IPS-NIHi7 (cell line): Measurements from ENCODE around the gene SHFL.

Experiments
- DNase-seq: peaks from one replicate; pipeline ENCODE4 v3.0.0; 2012; ENCODE audit warnings: mixed read lengths; ENCODE audit errors: extremely low spot score

SHFL gene

DNA sequence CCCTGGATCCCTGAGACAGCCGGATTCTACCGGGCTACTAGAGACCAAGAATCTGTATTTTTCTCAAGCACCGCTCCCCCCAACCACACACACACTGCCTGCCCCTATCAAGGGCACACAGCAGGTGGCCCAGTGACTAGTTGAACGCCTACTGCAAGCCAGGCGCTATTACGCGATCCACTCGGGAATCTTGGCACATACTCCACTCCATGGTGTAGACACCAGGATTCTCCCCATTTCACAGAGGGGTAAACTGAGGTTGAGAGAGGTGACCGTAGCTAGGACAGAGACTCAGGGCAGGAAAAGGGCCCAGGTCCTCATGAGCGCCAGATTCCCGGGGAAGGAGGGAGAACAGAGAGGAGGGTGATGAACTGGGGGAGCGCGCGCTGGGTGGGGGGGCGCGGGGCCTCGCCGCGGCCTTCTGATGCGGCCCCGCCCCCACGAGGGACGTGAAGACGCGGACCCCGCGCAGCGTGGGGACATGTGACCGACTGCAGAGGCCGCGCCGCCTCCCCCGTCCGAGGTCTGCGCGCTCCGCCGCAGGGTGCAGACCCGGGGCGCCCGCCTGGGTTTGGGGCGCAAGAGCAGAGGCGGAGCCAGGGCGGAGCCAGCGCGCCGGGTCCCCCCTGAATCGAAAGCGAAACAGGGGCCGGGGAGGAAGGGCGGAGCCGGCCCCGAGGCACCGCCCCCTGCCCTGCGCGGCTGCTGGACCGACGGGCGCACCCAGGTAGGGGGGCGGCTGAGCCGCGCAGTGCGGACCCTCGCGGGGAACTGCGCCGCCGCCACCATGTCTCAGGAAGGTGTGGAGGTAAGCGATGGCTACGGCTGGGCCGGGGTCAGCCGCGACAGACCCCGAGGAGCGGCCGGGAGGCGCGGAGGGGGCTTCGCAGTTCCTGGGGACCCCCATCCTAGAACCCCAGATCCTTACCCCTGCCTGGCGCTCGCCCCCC lies at the start of gene SHFL:
Gene SHFL, plus strand, starts transcription at position 677 of the 950 bp plus-strand sequence. Its CDS starts 111 bp downstream, at position 788.
- DNase-seq, result peak; percentile 87

DNA sequence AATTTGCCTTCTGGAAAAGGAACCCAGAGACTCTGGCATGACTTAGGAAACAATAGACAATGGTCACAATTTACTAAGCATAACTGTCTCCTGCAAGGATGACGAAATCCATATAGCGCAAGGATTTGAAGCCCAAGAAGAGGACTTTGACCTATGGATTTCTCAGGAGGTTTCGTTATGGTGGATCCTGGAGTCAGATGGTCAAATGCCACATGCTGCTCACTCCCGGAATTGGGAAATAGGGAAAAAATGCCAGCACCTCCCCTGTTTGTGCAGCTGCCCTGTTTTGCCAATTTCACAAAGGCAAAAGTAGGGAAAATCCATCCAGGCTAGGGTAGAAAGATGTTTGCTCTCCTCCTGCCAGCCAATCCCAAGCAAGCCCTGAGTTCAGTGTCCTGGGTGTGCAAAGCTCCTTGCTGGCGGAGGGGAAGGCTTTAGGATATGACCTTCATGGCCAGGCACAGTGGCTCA lies 49.5 kb upstream of the SHFL start:
- no peak for DNase-seq

DNA sequence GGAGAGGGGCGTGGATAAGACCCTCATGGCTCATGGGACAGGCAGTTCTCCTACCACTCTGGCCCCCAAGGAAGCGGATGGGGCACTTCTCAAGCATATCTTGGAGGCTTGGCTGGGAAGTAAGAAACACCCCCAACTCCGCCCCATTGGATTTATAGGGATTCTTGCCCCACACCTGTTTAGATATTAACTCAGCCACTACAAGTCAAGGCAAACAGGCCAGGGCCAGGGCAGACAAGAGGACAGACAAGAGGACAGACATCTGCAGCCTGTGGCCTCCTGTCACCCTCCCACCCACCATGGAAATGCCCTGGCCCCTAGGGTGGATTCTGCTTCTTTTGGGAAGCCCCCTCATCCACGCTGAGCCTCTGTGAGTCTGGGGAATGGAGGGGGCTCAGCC lies 48.8 kb upstream of the SHFL start:
- DNase-seq, result no peak

DNA sequence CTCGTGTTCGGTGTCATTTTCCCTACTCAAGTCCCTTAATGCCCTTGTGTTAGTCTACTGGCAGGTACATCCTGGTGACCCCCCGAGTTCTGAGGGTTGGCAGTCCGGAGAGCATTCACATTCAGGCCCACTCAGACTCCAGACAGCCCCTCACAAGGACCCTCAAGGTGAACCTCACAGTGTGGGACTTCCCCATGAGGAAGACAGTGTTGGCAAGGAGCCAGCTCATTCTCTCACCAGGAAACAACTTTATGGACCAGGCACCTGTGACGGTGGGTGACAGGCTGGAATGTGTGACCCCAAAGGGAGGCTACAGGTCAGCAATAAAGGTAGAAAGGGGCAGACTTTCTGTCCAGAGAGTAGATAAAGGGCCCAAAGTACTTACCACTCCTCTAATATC lies 48.3 kb upstream of the SHFL start:
- DNase-seq, result no peak

DNA sequence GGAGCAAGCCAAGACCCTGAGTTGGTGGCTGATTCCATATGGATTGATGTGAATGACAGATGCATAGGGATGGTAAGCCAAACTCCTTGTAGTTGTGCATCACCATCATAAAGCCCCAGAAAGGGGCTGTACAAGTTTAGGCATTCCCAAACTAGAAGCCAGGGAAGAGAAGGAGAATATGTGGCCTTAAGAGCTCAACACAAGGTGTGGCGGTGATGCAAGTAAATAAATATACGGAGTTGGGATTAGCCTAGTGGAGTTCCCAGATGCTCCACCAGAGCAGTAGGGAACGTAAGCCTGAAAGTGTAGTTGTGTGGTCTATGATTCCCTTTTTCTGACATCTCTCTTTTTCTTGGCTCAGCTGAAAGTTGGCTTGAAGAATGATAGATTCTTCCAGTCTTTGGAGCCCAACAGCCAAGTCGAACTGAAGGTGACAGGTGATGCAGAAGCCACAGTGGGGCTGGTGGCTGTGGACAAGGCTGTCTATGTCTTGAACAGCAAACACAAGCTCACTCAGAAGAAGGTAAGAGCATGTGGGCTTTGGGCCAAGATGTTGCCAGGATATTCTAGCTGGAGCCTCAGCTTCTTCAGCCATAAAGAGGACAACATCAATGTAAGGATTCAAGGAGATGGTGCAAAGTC lies 42.7 kb upstream of the SHFL start:
- no peak for DNase-seq

DNA sequence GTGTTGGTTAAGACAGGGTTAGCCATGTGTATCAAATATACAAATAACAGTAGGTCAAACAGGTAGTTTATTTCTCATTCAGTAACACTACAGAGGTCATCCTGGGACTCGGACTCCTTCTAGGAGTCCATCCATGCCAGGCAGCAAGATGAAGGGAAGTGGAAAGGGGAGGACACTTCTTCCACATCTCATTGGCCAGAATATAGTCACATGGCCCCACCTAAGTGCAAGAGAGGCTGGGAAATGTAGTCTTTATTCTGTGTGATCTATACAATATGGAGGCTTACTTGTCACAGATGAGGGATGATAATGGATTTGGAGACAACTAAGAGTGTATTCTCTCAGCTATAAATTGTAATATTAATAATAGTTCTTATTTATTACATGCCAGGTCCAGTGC lies 41.7 kb upstream of the SHFL start:
- peak; percentile 51 for DNase-seq

DNA sequence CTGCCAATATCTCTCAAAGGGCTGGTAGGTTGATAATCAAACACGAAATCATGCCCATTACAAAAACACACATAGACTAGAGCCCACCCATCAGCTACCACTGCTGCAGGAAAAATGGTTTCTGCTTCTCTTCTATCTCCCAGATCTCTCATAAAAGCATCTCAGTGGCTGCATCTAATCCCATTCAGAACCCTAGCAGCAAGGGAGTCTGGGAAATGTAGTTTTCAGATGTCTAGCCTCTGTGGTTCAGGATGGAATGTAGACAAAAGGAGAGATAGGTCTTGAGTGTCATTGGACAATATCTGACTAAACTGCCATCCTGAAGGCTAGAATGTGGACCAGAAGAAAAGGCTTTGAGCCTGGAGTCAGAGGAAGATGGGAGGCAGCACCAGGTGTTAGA lies 40.7 kb upstream of the SHFL start:
- no peak for DNase-seq

DNA sequence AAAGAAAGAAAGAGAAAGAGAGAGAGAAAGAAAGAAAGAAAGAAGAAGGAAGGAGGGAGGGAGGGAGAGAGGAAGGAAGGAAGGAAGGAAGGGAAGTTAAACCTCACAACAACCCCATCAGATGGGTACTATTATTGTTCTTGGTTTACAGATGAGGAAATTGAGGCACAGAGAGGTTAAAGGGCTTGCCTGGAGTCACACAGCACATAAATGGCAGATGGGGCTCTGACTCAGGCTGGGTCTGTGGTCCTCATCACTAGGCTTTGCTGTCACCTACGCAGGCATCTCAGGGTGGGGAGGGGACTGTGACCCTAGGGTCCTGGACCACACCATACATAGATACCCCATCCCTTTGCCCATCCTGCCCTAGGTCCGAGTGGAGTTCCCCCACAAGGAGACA lies 36.5 kb upstream of the SHFL start:
- no peak for DNase-seq

DNA sequence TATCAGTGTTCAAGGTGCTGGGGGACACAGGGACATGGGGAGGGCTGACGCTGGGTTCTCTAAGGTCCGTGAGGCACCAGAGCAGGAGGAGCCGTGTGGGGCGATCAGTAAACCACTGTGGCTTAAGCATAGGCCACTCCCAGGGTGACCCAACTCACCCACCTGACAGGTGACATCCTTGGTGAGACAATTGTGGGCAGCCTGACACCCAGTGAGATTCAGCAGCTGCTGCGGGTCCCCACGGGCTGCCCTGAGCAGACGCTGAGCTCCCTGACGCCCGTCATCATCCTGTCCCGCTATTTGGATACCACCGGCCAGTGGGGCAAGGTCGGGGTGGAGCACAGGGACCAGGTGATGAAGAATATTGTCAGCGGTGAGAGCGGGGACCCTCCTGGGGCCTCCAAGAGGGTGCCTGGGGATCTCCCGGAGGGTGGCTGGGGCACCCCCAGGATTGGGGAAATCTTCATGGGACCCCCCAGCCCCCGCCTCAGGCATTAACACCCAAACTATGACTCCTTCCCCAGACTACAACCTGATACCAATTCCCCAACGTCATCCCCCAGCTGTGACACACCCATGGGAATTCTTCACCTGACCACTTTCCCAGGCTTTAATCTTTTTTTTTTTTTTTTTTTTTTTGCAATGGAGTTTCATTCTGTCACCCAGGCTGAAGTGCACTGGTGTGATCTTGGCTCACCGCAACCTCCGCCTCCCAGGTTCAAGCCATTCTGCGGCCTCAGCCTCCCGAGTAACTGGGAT lies 33.3 kb upstream of the SHFL start:
- no peak for DNase-seq

DNA sequence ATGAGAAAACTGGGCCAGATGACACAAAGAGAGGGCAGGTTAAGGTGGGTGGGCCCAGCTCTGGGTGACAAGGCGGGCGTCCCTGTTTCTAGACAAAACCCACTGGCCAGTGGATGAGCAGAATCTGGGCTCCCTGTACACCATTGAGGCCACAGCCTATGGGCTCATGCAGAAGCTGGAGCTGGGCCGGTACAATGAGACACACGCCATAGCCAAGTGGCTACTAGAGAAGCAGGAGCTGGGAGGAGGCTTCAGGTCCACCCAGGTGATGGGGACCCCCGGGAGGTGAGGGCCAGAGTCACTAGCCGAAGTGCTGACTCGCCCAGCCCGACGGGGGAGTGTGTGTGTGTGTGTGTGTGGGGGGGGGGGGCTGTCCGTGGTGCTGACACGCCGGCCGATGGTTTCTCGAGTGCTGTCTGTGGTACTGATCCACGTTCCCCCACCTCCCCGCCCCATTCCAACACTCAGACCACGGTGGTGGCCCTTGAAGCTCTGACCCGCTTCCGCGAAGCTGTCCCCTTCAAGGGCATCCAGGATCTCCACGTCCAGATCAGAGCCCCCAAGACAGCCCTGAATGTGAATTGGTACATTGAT lies 24.3 kb upstream of the SHFL start:
- peak; percentile 89 for DNase-seq

DNA sequence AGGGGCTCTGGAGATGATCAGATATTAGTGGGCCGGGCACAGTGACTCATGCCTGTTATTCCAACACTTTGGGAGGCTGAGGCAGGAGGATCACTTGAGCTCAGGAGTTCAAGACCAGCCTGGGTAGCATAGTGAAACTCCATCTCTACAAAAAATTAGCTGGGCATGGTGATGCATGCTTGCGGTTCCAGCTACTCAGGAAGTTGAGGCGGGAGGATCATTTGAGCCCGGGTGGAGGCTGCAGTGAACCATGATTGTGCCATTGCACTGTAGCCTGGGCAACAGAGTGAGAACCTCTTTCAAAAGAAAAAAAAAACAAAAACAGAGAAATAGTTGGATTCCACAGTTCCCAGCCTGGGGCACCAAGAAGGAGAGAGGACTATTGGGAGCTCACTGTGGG lies 17.9 kb upstream of the SHFL start:
- DNase-seq, result no peak

DNA sequence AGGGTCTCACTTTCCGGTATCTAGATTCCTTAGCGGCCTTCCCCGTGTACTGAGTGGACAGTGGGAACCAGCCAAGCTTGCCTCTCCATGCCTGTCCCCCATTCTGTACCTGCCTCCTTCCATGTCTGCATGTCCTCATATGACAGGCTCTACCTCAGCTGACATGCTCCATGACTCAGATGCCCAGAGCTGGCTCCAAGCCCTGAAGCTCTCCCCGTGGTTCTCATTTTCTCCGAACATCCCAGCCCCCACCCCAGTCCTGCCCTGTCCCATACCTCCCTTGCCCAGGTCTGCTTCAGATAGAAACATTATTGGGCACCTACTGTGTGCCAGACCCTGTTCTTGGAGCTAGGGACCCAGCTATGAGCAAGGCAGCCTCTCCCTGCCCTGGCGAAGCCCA lies 17.1 kb upstream of the SHFL start:
- no peak for DNase-seq

DNA sequence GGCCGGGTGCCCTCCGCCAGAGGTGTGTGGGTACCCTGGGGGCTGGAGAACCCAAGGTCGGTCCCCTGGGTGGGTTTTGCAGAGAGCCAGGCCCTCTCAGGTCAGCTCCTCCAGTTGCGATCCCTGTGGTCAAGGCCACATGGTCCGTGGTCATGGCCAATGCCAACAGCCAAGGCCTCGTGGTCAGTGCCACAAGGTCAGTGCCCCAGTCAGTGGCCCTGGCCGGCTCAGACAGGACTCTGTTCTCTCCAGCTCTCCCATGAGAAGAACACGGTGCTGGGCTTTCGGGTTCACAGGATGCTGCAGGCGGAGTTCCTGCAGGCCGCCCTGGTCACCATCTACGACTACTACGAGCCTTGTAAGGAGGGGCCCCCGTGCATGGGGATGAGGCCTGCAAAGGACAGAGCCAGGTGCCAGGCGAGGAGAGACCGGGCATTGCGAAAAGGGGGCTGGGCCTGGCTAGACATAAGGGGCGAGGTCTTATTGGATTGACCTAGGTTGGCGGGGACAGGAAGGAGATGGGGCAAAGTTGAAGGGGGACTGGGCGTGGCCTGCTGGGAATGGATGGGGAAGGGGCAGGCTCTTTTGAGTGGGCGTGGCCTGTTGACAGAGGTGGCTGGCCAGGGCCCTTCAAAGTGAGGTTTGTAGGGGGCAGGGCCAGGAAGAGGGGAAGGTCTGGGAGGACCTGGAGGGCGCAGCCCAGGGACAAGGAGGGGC lies 15.2 kb upstream of the SHFL start:
- DNase-seq, result peak; percentile 83

DNA sequence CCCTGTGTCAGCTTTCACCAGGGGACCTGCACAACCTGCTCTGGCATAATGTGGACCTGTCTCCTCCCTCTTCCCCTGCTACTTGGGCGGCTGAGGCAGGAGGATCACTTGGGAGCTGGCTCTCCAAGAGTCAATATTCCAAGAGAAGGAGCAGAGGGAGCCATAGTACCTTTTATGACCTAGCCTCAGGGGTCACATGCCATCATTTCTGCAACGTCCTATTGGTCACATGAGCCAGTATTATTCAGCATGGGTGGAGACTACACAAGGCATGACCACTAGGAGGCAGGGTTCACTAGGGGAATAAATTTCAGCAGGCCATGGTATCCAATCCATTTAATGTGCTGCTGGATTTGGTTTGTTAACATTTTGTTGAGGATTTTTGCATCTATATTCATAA lies 12.0 kb upstream of the SHFL start:
- DNase-seq, result peak; percentile 28

DNA sequence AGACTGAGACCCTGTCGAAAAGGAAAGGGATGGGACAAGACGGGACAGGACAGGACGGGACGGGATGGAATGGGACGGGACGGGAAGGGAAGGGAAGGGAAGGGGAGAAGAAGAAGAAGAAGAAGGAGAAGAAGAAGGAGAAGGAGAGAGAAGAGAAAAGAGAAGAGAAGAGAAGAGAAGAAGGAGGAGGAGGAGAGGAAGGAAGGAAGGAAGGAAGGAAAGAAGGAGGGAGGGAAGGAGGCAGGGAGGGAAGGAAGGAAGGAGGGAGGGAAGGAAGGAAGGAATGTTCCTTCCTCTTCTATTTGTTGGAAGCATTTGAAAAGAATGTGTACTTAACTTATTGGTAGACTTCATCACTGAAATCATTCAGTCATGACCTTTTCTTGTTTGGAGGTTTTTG lies 9.6 kb upstream of the SHFL start:
- no peak for DNase-seq

DNA sequence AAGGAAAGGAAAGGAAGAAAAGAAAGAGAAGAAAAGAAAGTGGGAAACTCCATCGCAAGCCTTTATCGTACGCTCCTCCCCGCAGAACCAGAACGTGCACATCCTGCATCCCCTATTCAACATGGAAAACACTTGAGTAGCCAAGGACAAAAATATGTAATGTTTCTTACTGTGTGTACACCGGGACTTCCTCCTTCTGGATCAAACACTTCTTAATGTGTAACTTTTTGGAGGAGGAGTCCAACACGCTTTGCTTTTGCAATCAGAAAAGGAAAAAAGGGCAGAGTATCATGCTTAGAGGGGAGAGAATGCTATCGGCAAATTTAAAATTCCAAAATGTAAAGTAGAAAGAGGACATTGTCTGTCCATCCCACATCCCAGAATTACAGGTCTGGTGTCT lies 7.8 kb upstream of the SHFL start:
- no peak for DNase-seq

DNA sequence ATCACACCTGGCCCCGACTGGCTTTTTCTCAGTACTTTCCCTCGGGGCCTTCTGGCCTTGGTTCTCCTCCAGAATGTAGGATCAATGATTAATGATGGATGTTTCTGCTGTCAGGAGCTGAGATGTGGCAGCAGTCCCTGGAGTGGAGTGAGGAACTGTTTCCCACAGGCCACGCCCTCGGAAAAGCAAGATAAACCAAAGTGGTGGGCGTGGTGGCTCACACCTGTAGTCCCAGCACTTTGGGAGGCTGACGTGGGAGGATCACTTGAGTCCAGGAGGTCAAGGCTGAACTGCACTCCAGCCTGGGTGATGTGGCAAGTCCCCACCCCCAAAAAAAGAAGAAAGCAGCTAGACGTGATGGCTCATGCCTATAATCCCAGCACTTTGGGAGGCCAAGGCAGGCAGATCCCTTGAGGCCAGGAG lies 7.1 kb upstream of the SHFL start:
- no peak for DNase-seq

DNA sequence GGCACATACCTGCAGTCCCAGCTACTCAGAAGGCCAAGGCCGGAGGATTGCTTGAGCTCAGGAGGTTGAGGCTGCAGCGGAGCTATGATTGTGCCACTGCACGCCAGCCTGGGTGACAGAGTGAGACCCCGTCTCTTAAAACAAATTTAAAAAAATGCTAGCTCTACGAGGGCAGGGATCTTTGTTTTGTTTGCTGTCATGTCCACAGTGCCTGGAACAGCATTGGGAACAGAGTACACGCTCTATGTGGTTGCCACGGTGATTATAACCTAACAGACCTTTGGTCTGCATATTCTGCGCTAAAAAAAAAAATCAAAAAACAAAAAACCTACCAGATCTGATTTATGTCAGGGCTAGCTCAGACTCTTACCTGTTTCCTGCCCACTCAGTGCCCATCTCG lies 2.2 kb upstream of the SHFL start:
- DNase-seq, result no peak

DNA sequence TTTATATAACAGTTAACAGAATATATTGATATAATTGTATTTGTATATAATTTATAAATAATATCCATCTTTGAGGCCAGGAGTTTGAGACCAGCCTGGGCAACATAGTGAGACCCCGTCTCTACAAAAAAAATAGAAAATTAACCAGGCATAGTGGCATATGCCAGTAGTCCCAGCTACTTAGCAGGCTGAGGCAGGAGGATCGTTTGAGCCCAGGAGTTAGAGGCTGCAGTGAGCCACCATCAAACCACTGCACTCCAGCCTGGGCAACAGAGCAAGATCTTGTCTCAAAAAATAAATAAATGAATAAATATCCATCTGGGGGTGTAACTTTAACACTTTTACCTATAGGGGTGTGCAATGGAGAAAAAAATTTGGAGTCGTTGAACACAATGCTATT lies 1.3 kb upstream of the SHFL start:
- no peak for DNase-seq

DNA sequence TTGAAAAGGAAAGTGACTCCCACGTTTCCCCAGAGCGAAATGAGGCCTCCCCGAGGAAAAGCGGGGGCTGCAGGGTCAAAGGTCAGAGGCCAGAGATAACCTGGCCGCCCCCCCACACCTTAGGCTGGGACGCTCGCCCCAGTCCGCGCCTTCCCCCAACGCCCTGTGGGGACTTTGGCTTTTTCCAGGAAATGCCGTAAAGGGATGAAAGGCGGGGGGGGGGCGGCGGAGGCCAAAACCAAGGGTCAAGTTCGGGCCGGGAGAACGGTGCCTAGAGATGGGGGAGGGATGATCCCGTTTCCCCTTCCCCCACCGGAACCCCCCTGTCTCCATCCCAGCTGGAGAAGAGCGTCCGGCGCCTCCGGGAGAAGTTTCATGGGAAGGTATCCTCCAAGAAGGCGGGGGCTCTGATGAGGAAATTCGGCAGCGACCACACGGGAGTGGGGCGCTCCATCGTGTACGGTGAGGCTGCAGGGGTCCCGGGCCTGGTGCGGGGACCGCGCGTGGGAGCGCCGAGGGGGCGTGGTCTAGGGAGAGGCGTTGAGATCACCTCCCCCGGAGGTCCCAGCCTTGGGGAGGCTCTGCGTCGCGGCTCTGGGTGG lies 575 bp downstream of the SHFL start:
- DNase-seq, result no peak
